GM12878 (cell line): ENCODE data around the gene CAMK2B. TPM values are rescaled to one million over a fixed set of nuclear protein-coding genes. Genes with fewer than 3 reads are reported as not detected.

Source experiments
- ATAC-seq: fragments of 200-7000 bp; cut with Tn5 transposase; 3 replicates; pipeline ENCODE4 v1.9.1; 2020; ENCODE audit warnings: mild to moderate bottlenecking, moderate library complexity
- BruUV-seq: library from RNA; stranded (reverse); fragments of 400-500 nt; replicated peaks from 2 replicates; lab custom pipeline; 2021; lab: Mats Ljungman, UMichigan
- CTCF ChIA-PET: fragments of 300-600 bp; sonication (Branson Sonifier 250); formaldehyde crosslinking; extraction: SDS; loops from one replicate; lab custom pipeline; 2021; ENCODE audit warnings: inconsistent platforms; lab: Yijun Ruan, JAX
- POLR2A ChIA-PET: fragments of 350-600 bp; formaldehyde crosslinking; extraction: SDS; loops from one replicate; lab custom pipeline; 2021; ENCODE audit warnings: inconsistent platforms; lab: Charles Lee
- RAD21 ChIA-PET: fragments of 300-600 bp; sonication (Branson Sonifier 250); formaldehyde crosslinking; loops from one replicate; lab custom pipeline; 2023; ENCODE audit warnings: antibody characterized with exemption; ENCODE audit not compliant: unreplicated experiment; lab: Charles Lee
- SMC1A ChIA-PET: fragments of 300-600 bp; sonication (Branson Sonifier 250); formaldehyde crosslinking; loops from one replicate; lab custom pipeline; 2023; ENCODE audit not compliant: unreplicated experiment, uncharacterized antibody; lab: Charles Lee
- DNase-seq: peaks from one replicate; pipeline ENCODE4 v3.0.0-alpha.2; 2011; ENCODE audit warnings: low read depth, low spot score
- FAIRE-seq: peaks from 3 replicates; lab custom pipeline; 2011; peaks lifted over from hg19 to GRCh38; lab: Jason Lieb, UNC
- H2AFZ ChIP-seq: 2 replicates; pipeline ENCODE4 v1.6.0; 2011; ENCODE audit warnings: low read depth, low read length, control low read depth; ENCODE audit not compliant: control insufficient read depth
- H3K27ac ChIP-seq: 2 replicates; pipeline ENCODE4 v1.5.1; 2011; ENCODE audit warnings: control low read depth; ENCODE audit not compliant: control insufficient read depth, insufficient read depth
- H3K27me3 ChIP-seq, 2 experiments: replicated peaks in 1 of 2; 2 replicates each; pipeline versions ENCODE4 v1.6.0 to v1.6.1; 2011; ENCODE audit warnings: low read length in 1 of 2; ENCODE audit not compliant: control insufficient read depth in 2 of 2, insufficient read depth in 2 of 2
- H3K36me3 ChIP-seq, 2 experiments: 2 replicates each; pipeline ENCODE4 v1.5.1; 2011; ENCODE audit warnings: low read length in 1 of 2; ENCODE audit not compliant: control insufficient read depth in 2 of 2, insufficient read depth in 2 of 2
- H3K4me1 ChIP-seq: 2 replicates; pipeline ENCODE4 v1.6.1; 2011; ENCODE audit warnings: mild to moderate bottlenecking, low read length, moderate library complexity, mixed read lengths; ENCODE audit not compliant: control insufficient read depth, insufficient read depth
- H3K4me2 ChIP-seq: 2 replicates; pipeline ENCODE4 v1.6.0; 2011; ENCODE audit warnings: control low read depth; ENCODE audit not compliant: control insufficient read depth, insufficient read depth
- H3K4me3 ChIP-seq: fragments of 200-600 bp; sonication (generic); 2 replicates; pipeline ENCODE4 v1.5.1; 2016
- H3K79me2 ChIP-seq: 2 replicates; pipeline ENCODE4 v1.6.0; 2011; ENCODE audit warnings: low read length; ENCODE audit not compliant: control insufficient read depth, insufficient read depth
- H3K9ac ChIP-seq: 2 replicates; pipeline ENCODE4 v1.8.0; 2011; ENCODE audit warnings: low read length, control low read depth, mixed read lengths; ENCODE audit not compliant: control insufficient read depth, insufficient read depth
- H3K9me3 ChIP-seq: replicated peaks from 3 replicates; pipeline ENCODE4 v1.5.1; 2011; ENCODE audit warnings: mild to moderate bottlenecking, low read length; ENCODE audit not compliant: control insufficient read depth, insufficient read depth
- H4K20me1 ChIP-seq: 2 replicates; pipeline ENCODE4 v1.6.0; 2011; ENCODE audit not compliant: control insufficient read depth, insufficient read depth
- ATF7 ChIP-seq: fragments of 450-650 bp; IDR thresholded peaks from 2 replicates; pipeline ENCODE4 v1.6.1; 2016; ENCODE audit warnings: low read depth, mild to moderate bottlenecking
- BACH1 ChIP-seq: fragments of 450-650 bp; IDR thresholded peaks from 2 replicates; pipeline ENCODE4 v1.6.1; 2017; ENCODE audit warnings: mild to moderate bottlenecking, borderline replicate concordance
- EGR1 ChIP-seq, 2 experiments: IDR thresholded peaks; 1 replicate in 1 of 2; 2 replicates in 1 of 2; pipeline ENCODE4 v1.6.1; 2011 to 2012; ENCODE audit warnings: low read depth in 2 of 2, low read length in 2 of 2, borderline replicate concordance in 1 of 2, mild to moderate bottlenecking in 1 of 2, moderate library complexity in 1 of 2
- SMAD1 ChIP-seq: fragments of 450-650 bp; IDR thresholded peaks from 2 replicates; pipeline ENCODE4 v1.6.1; 2018; ENCODE audit warnings: mild to moderate bottlenecking, low read depth; ENCODE audit not compliant: partially characterized antibody
- STAT3 ChIP-seq: IDR thresholded peaks from 2 replicates; pipeline ENCODE4 v1.6.1; 2011; ENCODE audit warnings: low read depth, low read length, improper control_type of control experiment
- TARDBP ChIP-seq: IDR thresholded peaks from 2 replicates; pipeline ENCODE4 v1.6.1; 2016; ENCODE audit warnings: borderline replicate concordance
- ZNF217 ChIP-seq: fragments of 450-650 bp; IDR thresholded peaks from 2 replicates; pipeline ENCODE4 v1.6.1; 2017; ENCODE audit warnings: antibody characterized with exemption, mild to moderate bottlenecking
- WGBS: methylation state at CpG from one replicate; pipeline ENCODE4 v1.1.6; 2016; ENCODE audit warnings: low lambda C conversion rate; ENCODE audit not compliant: insufficient replicate concordance, insufficient coverage; ENCODE audit errors: missing lambda C conversion rate; 5-methylcytosine and 5-hydroxymethylcytosine counted together
- in situ Hi-C: fragments of 300-500 bp; cut with MboI; formaldehyde crosslinking; loops from 9 replicates; pipeline ENCODE4 v1.14.3; 2018; ENCODE audit warnings: mixed read lengths
- intact Hi-C: fragments of 100-400 bp; cut with micrococcal nuclease; formaldehyde crosslinking; loops from one replicate; pipeline ENCODE4 v1.14.2; 2022; ENCODE audit not compliant: unreplicated experiment
- polyA plus RNA-seq, 11 experiments: library from polyadenylated mRNA; depleted of rRNA in 4 of 11; unstranded in 6 of 11; stranded (reverse) in 5 of 11; fragments of >200 nt; fragmentation: Nextera tagmentation in 4 of 11; fragmentation: Illumina TruSeq in 1 of 11; extraction: Ambion mirVana in 4 of 11; extraction: Trizol in 1 of 11; gene quantifications; 1 replicate in 1 of 11; 2 replicates in 10 of 11; pipeline versions ENCODE4 v1.2.1 to v1.2.3, GENCODE V29; 2011 to 2016; ENCODE audit warnings: inconsistent platforms in 2 of 11, missing spikeins in 2 of 11, low read depth in 1 of 11
- total RNA-seq, 4 experiments: library from RNA; depleted of rRNA in 3 of 4; stranded (reverse); fragments of >200 nt in 3 of 4; fragmentation: Illumina TruSeq in 1 of 4; extraction: Trizol in 1 of 4; gene quantifications; 2 replicates each; pipeline versions ENCODE4 v1.2.1 to v1.2.3, GENCODE V29; 2013 to 2021
- TF ChIP-seq, protein P1 (sequence below): fragments of 450-650 bp; IDR thresholded peaks from 2 replicates; pipeline ENCODE4 v1.6.1; 2017; ENCODE audit warnings: mild to moderate bottlenecking, moderate library complexity
- TF ChIP-seq, protein P2 (sequence below): fragments of 450-650 bp; IDR thresholded peaks from 2 replicates; pipeline ENCODE4 v1.6.1; 2017; ENCODE audit warnings: mild to moderate bottlenecking, moderate library complexity

Gene CAMK2B
- total and polyA plus RNA-seq, 10 of the 15 experiments (the other 5 are each of a cell fraction or from before 2014, with no cell fraction given): 0.06 to 0.23 (median 0.11) TPM; not detected in 5

DNA sequence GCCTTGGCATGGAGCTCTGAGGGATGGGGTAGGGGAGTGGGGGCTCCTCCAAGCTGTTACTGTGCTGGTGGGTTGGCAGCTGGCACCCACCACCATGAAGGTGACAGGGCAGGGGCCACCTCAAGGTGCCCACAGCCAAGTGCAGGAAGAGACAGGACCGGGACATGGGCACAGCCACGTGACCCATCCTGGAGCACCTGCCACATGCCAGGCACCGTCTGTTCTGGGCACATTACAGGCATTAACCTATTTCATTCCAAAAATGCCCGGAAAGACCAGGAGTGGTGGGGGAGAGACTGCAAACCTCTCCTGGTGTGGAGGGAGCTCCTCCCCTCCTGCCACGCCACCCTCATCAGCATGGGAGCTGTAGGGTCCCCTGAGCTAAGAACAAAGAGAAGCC is 56.7 kb downstream of the CAMK2B start:
- RAD21 ChIA-PET: interaction anchor here (1.1 kb wide), 1 partner anchor 10 kb away, joined by 3 read pairs; no protein-coding TSS in a partner anchor

DNA sequence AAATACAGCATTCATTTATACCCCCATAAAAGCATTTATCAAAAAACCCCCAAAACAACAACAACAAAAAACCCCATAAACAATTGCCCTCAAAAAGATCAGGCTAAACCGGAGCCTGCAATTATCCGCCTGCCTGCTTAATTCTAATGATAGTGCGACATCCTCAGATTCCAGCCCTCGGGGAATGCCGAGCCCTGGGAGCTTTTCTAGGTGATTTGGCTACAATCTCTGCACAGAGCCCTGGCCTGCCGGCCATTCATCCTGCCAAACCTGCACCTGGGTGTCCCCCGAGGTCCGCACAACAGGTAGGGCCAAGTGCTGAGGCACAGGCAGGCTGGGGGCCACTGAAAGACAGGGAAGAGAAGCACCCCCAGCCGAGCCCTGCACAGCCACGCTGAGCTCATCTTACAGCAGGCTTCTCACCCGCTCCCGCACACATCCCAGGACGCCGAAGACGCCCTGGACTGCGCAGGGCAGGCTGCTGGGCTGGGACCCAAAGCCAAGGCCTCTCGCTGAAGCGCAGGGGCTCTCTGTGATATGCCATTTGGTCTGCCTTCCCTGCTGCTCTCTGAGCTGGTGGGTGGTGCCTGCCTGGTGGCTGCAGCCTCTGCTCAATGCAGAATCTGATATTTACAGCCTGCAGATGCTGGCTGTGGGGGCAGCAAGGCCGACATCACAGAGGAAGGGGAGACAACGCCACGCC is 57.5 kb downstream of the CAMK2B start:
- CTCF ChIA-PET: interaction anchor here (0.6 to 1.3 kb wide), 2 partner anchors 8 to 25 kb away, joined by 3 to 4 read pairs; no protein-coding TSS in a partner anchor
- intact Hi-C loops: no loop called here
- in situ Hi-C loops: no loop called here
- Histone ChIP-seq H3K9ac (no peak overlapping the region), H3K4me2 (no peak overlapping the region), H3K27ac (no peak overlapping the region), H3K27me3 (no peaks in the 10 kb centered on the region; a peak in 1 of 4 replicates), H2AFZ (no peak overlapping the region), H3K79me2 (no peaks in the 10 kb centered on the region), H4K20me1 (no peaks in the 10 kb centered on the region), H3K36me3 (no peaks in the 10 kb centered on the region), H3K4me1 (no peaks in the 10 kb centered on the region), H3K4me3 (no peak overlapping the region), H3K9me3 (no peaks in the 10 kb centered on the region)
- SMC1A ChIA-PET: no interaction called here
- no peak for FAIRE-seq
- BruUV-seq: no TSS peak
- RAD21 ChIA-PET: interaction anchor here (1.1 kb wide), 1 partner anchor 9 kb away, joined by 3 read pairs; no protein-coding TSS in a partner anchor
- ATAC-seq: no peak
- POLR2A ChIA-PET: no interaction called here
- 52% methylated on average over 21 of the region's 21 CpGs for WGBS
- no peak for DNase-seq
- no peak for TF ChIP-seq TARDBP
- TF ChIP-seq, protein P1, sequence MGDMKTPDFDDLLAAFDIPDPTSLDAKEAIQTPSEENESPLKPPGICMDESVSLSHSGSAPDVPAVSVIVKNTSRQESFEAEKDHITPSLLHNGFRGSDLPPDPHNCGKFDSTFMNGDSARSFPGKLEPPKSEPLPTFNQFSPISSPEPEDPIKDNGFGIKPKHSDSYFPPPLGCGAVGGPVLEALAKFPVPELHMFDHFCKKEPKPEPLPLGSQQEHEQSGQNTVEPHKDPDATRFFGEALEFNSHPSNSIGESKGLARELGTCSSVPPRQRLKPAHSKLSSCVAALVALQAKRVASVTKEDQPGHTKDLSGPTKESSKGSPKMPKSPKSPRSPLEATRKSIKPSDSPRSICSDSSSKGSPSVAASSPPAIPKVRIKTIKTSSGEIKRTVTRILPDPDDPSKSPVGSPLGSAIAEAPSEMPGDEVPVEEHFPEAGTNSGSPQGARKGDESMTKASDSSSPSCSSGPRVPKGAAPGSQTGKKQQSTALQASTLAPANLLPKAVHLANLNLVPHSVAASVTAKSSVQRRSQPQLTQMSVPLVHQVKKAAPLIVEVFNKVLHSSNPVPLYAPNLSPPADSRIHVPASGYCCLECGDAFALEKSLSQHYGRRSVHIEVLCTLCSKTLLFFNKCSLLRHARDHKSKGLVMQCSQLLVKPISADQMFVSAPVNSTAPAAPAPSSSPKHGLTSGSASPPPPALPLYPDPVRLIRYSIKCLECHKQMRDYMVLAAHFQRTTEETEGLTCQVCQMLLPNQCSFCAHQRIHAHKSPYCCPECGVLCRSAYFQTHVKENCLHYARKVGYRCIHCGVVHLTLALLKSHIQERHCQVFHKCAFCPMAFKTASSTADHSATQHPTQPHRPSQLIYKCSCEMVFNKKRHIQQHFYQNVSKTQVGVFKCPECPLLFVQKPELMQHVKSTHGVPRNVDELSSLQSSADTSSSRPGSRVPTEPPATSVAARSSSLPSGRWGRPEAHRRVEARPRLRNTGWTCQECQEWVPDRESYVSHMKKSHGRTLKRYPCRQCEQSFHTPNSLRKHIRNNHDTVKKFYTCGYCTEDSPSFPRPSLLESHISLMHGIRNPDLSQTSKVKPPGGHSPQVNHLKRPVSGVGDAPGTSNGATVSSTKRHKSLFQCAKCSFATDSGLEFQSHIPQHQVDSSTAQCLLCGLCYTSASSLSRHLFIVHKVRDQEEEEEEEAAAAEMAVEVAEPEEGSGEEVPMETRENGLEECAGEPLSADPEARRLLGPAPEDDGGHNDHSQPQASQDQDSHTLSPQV: no peak
- no peak for TF ChIP-seq ATF7
- TF ChIP-seq ZNF217: no peak
- no peak for TF ChIP-seq SMAD1
- TF ChIP-seq, protein P2, sequence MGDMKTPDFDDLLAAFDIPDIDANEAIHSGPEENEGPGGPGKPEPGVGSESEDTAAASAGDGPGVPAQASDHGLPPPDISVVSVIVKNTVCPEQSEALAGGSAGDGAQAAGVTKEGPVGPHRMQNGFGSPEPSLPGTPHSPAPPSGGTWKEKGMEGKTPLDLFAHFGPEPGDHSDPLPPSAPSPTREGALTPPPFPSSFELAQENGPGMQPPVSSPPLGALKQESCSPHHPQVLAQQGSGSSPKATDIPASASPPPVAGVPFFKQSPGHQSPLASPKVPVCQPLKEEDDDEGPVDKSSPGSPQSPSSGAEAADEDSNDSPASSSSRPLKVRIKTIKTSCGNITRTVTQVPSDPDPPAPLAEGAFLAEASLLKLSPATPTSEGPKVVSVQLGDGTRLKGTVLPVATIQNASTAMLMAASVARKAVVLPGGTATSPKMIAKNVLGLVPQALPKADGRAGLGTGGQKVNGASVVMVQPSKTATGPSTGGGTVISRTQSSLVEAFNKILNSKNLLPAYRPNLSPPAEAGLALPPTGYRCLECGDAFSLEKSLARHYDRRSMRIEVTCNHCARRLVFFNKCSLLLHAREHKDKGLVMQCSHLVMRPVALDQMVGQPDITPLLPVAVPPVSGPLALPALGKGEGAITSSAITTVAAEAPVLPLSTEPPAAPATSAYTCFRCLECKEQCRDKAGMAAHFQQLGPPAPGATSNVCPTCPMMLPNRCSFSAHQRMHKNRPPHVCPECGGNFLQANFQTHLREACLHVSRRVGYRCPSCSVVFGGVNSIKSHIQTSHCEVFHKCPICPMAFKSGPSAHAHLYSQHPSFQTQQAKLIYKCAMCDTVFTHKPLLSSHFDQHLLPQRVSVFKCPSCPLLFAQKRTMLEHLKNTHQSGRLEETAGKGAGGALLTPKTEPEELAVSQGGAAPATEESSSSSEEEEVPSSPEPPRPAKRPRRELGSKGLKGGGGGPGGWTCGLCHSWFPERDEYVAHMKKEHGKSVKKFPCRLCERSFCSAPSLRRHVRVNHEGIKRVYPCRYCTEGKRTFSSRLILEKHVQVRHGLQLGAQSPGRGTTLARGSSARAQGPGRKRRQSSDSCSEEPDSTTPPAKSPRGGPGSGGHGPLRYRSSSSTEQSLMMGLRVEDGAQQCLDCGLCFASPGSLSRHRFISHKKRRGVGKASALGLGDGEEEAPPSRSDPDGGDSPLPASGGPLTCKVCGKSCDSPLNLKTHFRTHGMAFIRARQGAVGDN: no peak

More for the DNA sequence above, 56.7 kb downstream of the CAMK2B start:
- no peak for FAIRE-seq
- H2AFZ ChIP-seq: no peak overlapping the region
- no peaks in the 10 kb centered on the region for H4K20me1 ChIP-seq
- no TSS peak for BruUV-seq
- ChIA-PET SMC1A (no interaction called here), CTCF (interaction anchor here (1.3 kb wide), 1 partner anchor 9 kb away, joined by 4 read pairs; no protein-coding TSS in a partner anchor), POLR2A (no interaction called here)
- H3K9me3 ChIP-seq: no peaks in the 10 kb centered on the region
- no peak overlapping the region for H3K4me3 ChIP-seq
- no peaks in the 10 kb centered on the region; a peak in 1 of 4 replicates for H3K27me3 ChIP-seq
- H3K4me2 ChIP-seq: no peak overlapping the region
- intact Hi-C loops (no loop called here), in situ Hi-C loops (no loop called here)
- no peak for ATAC-seq
- DNase-seq: no peak
- no peaks in the 10 kb centered on the region for H3K4me1 ChIP-seq
- no peaks in the 10 kb centered on the region for H3K36me3 ChIP-seq
- no peak overlapping the region for H3K9ac ChIP-seq
- 38% methylated on average over 5 of the region's 5 CpGs for WGBS
- TF ChIP-seq BACH1: no peak
- no peak for TF ChIP-seq STAT3
- TF ChIP-seq EGR1 (IDR thresholded peaks at IDR 0.05; ENCODE audit: borderline replicate concordance in 1 of 2, low read depth in 2 of 2, low read length in 2 of 2): no peak
- H3K79me2 ChIP-seq: no peaks in the 10 kb centered on the region
- no peak overlapping the region for H3K27ac ChIP-seq
